Loucy (cell line): ENCODE data around the gene BEGAIN.

ENCODE experiments used
- EZH2phosphoT487 ChIP-seq: fragments of 200-600 bp; IDR thresholded peaks from 2 replicates; pipeline ENCODE4 v1.6.1; 2018; ENCODE audit warnings: antibody characterized with exemption, mild to moderate bottlenecking, moderate library complexity, borderline replicate concordance
- TF ChIP-seq, protein P1 (sequence below): fragments of 200-600 bp; sonication (generic); conservative IDR thresholded peaks from 2 replicates; pipeline ENCODE4 v1.5.1; 2014; ENCODE audit warnings: mild to moderate bottlenecking, antibody characterized with exemption, low read length

DNA sequence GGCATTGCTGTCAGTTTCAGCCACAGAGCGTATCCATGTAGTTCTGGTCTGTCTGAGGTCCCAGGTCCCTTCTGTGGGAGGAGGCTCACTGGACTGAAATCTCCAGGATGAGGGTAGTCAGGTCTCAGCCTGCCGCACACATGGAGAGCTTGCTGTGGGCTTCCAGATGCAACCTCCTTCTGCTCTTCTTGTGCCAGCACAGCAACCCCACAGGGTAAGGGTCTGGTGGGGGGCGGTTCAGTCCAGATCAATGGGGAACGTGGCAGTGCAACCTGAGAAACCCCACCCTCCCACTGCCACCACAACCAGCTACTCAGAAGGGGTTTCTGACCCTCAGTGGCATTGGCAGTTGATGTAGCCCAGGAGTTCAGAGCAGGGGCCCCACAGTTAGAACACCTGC, 61.2 kb downstream of the BEGAIN start:
- TF ChIP-seq, protein P1, sequence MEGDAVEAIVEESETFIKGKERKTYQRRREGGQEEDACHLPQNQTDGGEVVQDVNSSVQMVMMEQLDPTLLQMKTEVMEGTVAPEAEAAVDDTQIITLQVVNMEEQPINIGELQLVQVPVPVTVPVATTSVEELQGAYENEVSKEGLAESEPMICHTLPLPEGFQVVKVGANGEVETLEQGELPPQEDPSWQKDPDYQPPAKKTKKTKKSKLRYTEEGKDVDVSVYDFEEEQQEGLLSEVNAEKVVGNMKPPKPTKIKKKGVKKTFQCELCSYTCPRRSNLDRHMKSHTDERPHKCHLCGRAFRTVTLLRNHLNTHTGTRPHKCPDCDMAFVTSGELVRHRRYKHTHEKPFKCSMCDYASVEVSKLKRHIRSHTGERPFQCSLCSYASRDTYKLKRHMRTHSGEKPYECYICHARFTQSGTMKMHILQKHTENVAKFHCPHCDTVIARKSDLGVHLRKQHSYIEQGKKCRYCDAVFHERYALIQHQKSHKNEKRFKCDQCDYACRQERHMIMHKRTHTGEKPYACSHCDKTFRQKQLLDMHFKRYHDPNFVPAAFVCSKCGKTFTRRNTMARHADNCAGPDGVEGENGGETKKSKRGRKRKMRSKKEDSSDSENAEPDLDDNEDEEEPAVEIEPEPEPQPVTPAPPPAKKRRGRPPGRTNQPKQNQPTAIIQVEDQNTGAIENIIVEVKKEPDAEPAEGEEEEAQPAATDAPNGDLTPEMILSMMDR, result no peak
- TF ChIP-seq EZH2phosphoT487, result no peak
